Activated CD8-positive, alpha-beta T cell treated with anti-CD3 and anti-CD28 coated beads for 36 hours (primary cell): ENCODE measurements around the gene CFAP58. TPM values are rescaled to one million over a fixed set of nuclear protein-coding genes. Genes with fewer than 3 reads are reported as not detected.
A peak's percentile ranks its signal among the peaks of the same experiment; 100 is the strongest.

Experiments used
- ATAC-seq: fragments of 200-7000 bp; cut with Tn5 transposase; one replicate; pipeline ENCODE4 v1.10.0; 2021; ENCODE audit warnings: mild to moderate bottlenecking, moderate library complexity
- CTCF ChIA-PET: fragments of 350-600 bp; sonication (Branson Sonifier 250); formaldehyde crosslinking; loops from one replicate; lab custom pipeline; 2021; ENCODE audit warnings: antibody characterized with exemption; lab: Charles Lee
- POLR2A ChIA-PET: fragments of 350-600 bp; sonication (Branson Sonifier 250); formaldehyde crosslinking; loops from one replicate; lab custom pipeline; 2021; ENCODE audit warnings: antibody characterized with exemption; lab: Charles Lee
- DNase-seq: peaks from one replicate; pipeline ENCODE4 v3.0.0-alpha.2; 2020
- H3K27ac Mint-ChIP-seq: one replicate; pipeline ENCODE4 v1.8.0; 2021; ENCODE audit warnings: mild to moderate bottlenecking, mixed read lengths
- H3K27me3 Mint-ChIP-seq: one replicate; pipeline ENCODE4 v1.8.0; 2021; ENCODE audit warnings: mixed read lengths
- H3K36me3 Mint-ChIP-seq: one replicate; pipeline ENCODE4 v1.8.0; 2021; ENCODE audit warnings: low read depth, mixed read lengths
- H3K4me1 Mint-ChIP-seq: one replicate; pipeline ENCODE4 v1.8.0; 2021; ENCODE audit warnings: low read depth, mixed read lengths
- H3K4me3 Mint-ChIP-seq: one replicate; pipeline ENCODE4 v1.8.0; 2021; ENCODE audit warnings: mild to moderate bottlenecking, moderate library complexity, mixed read lengths
- H3K9me3 Mint-ChIP-seq: one replicate; pipeline ENCODE4 v1.8.0; 2021; ENCODE audit warnings: mixed read lengths
- CTCF ChIP-seq: fragments of 200-600 bp; IDR thresholded peaks from one replicate; pipeline ENCODE4 v1.8.0; 2022; ENCODE audit warnings: antibody characterized with exemption, mild to moderate bottlenecking
- intact Hi-C: fragments of 100-400 bp; cut with micrococcal nuclease; formaldehyde crosslinking; loops from one replicate; pipeline ENCODE4 v1.10.0; 2022
- total RNA-seq, 2 experiments: library from RNA; stranded (reverse); gene quantifications; one replicate each; pipeline ENCODE4 v1.2.3, GENCODE V29; 2021

CFAP58 gene
- total RNA-seq, 2 experiments from 2014 or later: 0.27 to 0.38 TPM

DNA sequence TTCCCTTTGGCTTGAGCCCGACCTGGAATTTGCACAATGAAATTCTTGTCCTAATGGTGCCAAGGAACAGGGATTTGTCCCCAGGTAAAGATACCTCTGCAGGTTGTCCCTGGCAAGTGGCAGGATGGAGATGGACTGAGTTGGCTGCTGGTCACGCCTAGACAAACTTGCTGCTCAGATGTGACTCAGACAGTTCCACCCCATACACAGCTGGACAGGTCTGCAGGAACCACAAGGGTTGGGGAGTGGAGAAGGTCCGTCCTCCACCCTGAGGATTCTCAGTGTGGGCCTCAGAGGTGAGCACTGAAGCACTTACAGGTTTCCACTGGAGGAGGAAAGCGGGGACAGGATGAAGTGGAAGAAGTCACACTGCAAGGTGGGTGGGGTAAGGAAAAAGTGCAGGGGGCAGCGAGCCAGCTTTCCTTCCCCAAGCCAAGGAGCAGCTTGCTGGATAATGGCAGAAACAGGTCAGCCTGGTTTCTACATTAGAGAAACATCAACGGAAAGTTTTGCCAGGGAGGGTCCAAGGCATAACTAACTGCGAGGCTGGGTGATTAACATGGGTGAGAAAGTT, 35.8 kb upstream of the CFAP58 start:
- Mint-ChIP-seq H3K27me3 (no peaks in the 10 kb centered on the region), H3K36me3 (peaks cover 20% of the 10 kb centered on the region)
- CTCF ChIA-PET: interaction anchor here (1.5 to 5.3 kb wide), 2 partner anchors 12 to 43 kb away, joined by 4 to 28 read pairs; no protein-coding TSS in a partner anchor

DNA sequence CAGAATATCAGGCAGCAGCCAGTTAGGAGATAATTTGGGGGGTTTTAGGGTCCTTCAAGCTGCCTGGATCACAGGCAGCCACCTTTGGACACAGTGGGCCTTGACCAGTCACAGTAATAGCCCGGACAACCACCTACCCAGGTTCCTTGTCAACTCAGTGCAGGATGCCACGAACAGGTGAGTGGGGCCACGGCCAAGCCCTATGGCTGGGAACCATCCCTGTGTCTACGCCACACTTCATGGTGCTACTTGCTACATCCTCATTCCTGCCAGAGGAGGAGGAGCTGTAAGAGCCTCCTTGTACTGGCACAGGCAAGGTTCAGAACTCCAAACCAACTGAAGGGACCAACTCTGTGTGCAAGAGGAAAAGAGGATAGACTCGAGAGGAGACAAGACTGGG, 35.3 kb upstream of the CFAP58 start:
- Mint-ChIP-seq H3K36me3 (peaks cover 16% of the 10 kb centered on the region), H3K27ac (no peak overlapping the region), H3K9me3 (no peaks in the 10 kb centered on the region), H3K4me1 (peaks cover 52% of the 10 kb centered on the region), H3K27me3 (no peaks in the 10 kb centered on the region), H3K4me3 (no peak overlapping the region)
- POLR2A ChIA-PET: interaction anchor here (0.8 kb wide), 1 partner anchor 38 kb away, joined by 3 read pairs; no protein-coding TSS in a partner anchor
- DNase-seq (no peak), ATAC-seq (no peak)
- CTCF ChIA-PET: interaction anchor here (1.5 to 5.3 kb wide), 2 partner anchors 12 to 44 kb away, joined by 4 to 28 read pairs; no protein-coding TSS in a partner anchor
- intact Hi-C loops: no loop called here
- TF ChIP-seq CTCF: no peak

More for the DNA sequence above, 35.8 kb upstream of the CFAP58 start:
- Mint-ChIP-seq H3K4me1 (peaks cover 48% of the 10 kb centered on the region), H3K9me3 (no peaks in the 10 kb centered on the region), H3K4me3 (no peak overlapping the region), H3K27ac (no peak overlapping the region)
- DNase-seq (no peak), ATAC-seq (no peak)
- intact Hi-C loops: no loop called here
- no peak for TF ChIP-seq CTCF
- POLR2A ChIA-PET: no interaction called here

GRCh38 chr10:104318810-104319741, 34.6 kb upstream of the CFAP58 start:
- peaks cover 59% of the 10 kb centered on the region for H3K4me1 Mint-ChIP-seq
- ATAC-seq (no peak), DNase-seq (no peak)
- no peak overlapping the region for H3K27ac Mint-ChIP-seq
- no peak overlapping the region for H3K4me3 Mint-ChIP-seq
- intact Hi-C loops: no loop called here
- ChIA-PET POLR2A (interaction anchor here (0.8 kb wide), 1 partner anchor 39 kb away, joined by 3 read pairs; no protein-coding TSS in a partner anchor), CTCF (interaction anchor here (0.6 to 5.3 kb wide), 3 partner anchors 7 to 28 kb away, joined by 3 to 28 read pairs (median 19); no protein-coding TSS in a partner anchor)
- peaks cover 17% of the 10 kb centered on the region for H3K36me3 Mint-ChIP-seq
- no peaks in the 10 kb centered on the region for H3K27me3 Mint-ChIP-seq
- H3K9me3 Mint-ChIP-seq: no peaks in the 10 kb centered on the region
- TF ChIP-seq CTCF: no peak

DNA sequence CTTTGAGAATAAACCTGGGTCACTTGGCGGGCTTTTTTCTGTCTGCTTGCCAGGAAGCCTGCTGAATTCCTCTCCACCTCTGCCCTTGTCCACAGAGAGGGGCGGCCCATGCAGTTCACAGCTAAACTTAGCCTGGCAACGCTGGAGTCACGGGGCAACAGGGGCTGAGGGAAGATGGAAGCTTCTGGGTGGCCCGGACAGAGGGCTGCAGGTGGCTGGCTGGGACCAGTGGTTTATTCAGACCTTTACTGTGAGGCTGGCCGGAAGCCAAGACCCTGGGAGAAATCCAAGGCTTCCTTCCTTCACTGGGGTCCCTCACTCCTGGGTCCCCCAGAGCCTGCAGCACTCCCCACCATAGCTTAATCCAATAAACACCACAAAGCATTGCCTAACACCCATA, 32.4 kb upstream of the CFAP58 start:
- ChIA-PET POLR2A (interaction anchor here (0.8 to 3.9 kb wide), 3 partner anchors 8 to 27 kb away, joined by 3 to 21 read pairs (median 3); no protein-coding TSS in a partner anchor), CTCF (interaction anchor here (0.9 to 5.3 kb wide), 6 partner anchors 15 to 48 kb away, joined by 3 to 28 read pairs (median 6); partner anchors contain the start of gene CFAP58)
- H3K9me3 Mint-ChIP-seq: no peaks in the 10 kb centered on the region
- intact Hi-C loops: no loop called here
- no peak for ATAC-seq
- H3K4me1 Mint-ChIP-seq: peaks cover 79% of the 10 kb centered on the region
- H3K27ac Mint-ChIP-seq: peak overlapping the region; percentile 82
- no peak for TF ChIP-seq CTCF
- no peak for DNase-seq
- H3K4me3 Mint-ChIP-seq: no peak overlapping the region
- H3K27me3 Mint-ChIP-seq: no peaks in the 10 kb centered on the region
- H3K36me3 Mint-ChIP-seq: peaks cover 29% of the 10 kb centered on the region
